ENCODE measurements around the gene TMEM179. TPM values are rescaled to one million over a fixed set of nuclear protein-coding genes. Genes with fewer than 3 reads are reported as not detected.

TMEM179 gene
- total RNA-seq, 1 experiment from 2014 or later, result 11.4 TPM

DNA sequence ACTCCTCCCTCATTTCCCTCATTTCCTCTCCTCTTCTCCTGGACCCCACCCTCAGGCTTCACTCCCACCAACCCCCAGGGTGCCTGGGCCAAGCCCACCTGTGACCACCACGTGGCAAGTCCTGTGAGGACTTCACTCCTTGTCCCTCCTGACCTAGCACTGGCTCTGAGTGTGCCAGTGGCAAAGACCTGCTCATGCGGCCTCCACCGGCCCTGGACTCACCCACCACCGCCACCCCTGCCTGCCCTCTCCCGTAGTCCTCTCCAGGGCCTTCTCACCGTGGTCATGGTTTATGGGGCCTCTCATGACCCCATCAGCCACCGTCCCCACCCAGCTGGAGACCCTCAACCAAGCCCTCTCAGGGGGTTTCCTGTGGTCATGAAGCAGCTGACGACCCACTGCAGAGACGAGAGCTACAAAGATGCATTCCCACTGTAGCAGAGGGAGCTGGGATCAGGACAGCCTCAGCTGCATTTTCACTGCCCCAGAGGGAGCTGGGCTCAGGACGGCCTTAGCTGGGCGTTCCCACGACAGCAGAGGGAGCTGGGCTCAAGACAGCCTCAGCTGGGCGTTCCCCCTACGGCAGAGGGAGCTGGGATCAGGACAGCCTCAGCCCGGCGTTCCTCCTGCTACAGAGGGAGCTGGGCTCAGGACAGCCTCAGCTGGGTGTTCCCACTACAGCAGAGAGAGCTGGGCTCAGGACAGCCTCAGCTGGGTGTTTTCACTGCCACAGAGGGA lies 28.2 kb downstream of the TMEM179 start:
- Histone ChIP-seq H2BK5ac (ENCODE audit: insufficient read length, low read length) (no peak overlapping the region), H2AK5ac (ENCODE audit: insufficient read length, low read length) (no peak overlapping the region), H3K79me1 (ENCODE audit: insufficient read depth, low read depth, low read length, poor library complexity, severe bottlenecking) (no peaks in the 10 kb centered on the region), H2AFZ (ENCODE audit: low read length) (no peak overlapping the region), H2BK15ac (ENCODE audit: low read depth, low read length) (no peak overlapping the region), H3K23ac (ENCODE audit: insufficient read length, low read depth, low read length) (no peak overlapping the region), H3K79me2 (ENCODE audit: insufficient read depth, low read length) (no peaks in the 10 kb centered on the region), H4K91ac (ENCODE audit: insufficient read length, low read depth, low read length) (no peak overlapping the region), H3K27ac (ENCODE audit: insufficient read length, low read depth, low read length) (no peak overlapping the region), H2BK120ac (ENCODE audit: low read depth, low read length, poor library complexity, severe bottlenecking) (no peak overlapping the region), H3T11ph (ENCODE audit: low read length) (no peak overlapping the region), H4K20me1 (ENCODE audit: control insufficient read depth, insufficient read depth, insufficient read length) (no peaks in the 10 kb centered on the region), H3K4me1 (ENCODE audit: insufficient read depth, low read length) (no peaks in the 10 kb centered on the region), H3K9me3 (ENCODE audit: control insufficient read depth, low read depth, low read length) (no peaks in the 10 kb centered on the region), H3K27me3 (ENCODE audit: insufficient read depth, low read length) (no peaks in the 10 kb centered on the region), H3K23me2 (ENCODE audit: insufficient read length, low read depth, low read length, poor library complexity, severe bottlenecking) (no peaks in the 10 kb centered on the region), H2BK20ac (ENCODE audit: low read depth, low read length, poor library complexity, severe bottlenecking) (no peak overlapping the region), H4K5ac (ENCODE audit: insufficient read length, low read depth, low read length) (no peak overlapping the region), H3K18ac (ENCODE audit: insufficient read length, low read depth, low read length) (no peak overlapping the region), H2BK12ac (ENCODE audit: insufficient read length, low read depth, low read length) (no peak overlapping the region), H3K56ac (ENCODE audit: insufficient read length, low read depth, low read length) (no peak overlapping the region), H3K9ac (ENCODE audit: extremely low read depth, insufficient read length, low read length) (no peak overlapping the region), H3K14ac (ENCODE audit: insufficient read depth, low read length) (no peak overlapping the region; the same call in 1 of the 2 replicates), H3K4ac (ENCODE audit: low read depth, low read length) (no peak overlapping the region), H3K4me2 (ENCODE audit: insufficient read depth, insufficient read length, low read length) (no peak overlapping the region), H4K8ac (replicated peaks; ENCODE audit: insufficient read length, low read depth, low read length) (no peak overlapping the region)
- Mint-ChIP-seq H3K4me3 (no peak overlapping the region), H3K27me3 (ENCODE audit: low read depth) (no peaks in the 10 kb centered on the region; the same call in 1 of the 2 replicates), H3K4me1 (peaks cover 0 to 7% of the 10 kb centered on the region in 2 experiments; a peak in 2 of 4 replicates), H3K9me3 (no peaks in the 10 kb centered on the region), H3K27ac (no peak overlapping the region), H3K36me3 (ENCODE audit: insufficient read depth in 1 of 3, low read depth in 3 of 3) (no peaks in the 10 kb centered on the region)
- DNase-seq, result no peak
- TF ChIP-seq, protein P1, sequence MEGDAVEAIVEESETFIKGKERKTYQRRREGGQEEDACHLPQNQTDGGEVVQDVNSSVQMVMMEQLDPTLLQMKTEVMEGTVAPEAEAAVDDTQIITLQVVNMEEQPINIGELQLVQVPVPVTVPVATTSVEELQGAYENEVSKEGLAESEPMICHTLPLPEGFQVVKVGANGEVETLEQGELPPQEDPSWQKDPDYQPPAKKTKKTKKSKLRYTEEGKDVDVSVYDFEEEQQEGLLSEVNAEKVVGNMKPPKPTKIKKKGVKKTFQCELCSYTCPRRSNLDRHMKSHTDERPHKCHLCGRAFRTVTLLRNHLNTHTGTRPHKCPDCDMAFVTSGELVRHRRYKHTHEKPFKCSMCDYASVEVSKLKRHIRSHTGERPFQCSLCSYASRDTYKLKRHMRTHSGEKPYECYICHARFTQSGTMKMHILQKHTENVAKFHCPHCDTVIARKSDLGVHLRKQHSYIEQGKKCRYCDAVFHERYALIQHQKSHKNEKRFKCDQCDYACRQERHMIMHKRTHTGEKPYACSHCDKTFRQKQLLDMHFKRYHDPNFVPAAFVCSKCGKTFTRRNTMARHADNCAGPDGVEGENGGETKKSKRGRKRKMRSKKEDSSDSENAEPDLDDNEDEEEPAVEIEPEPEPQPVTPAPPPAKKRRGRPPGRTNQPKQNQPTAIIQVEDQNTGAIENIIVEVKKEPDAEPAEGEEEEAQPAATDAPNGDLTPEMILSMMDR (conservative IDR thresholded peaks at IDR 0.05), result no peak
- no CpG with 5 or more reads among the region's 16 CpGs for WGBS (ENCODE audit: extremely low coverage, insufficient read length, low lambda C conversion rate)

Data from H9 (cell line).